Fibroblast of lung (primary cell): ENCODE data around the gene XRRA1. TPM values are rescaled to one million over a fixed set of nuclear protein-coding genes. Genes with fewer than 3 reads are reported as not detected.

ENCODE experiments used
- DNase-seq, 2 donors: peaks; one replicate each; pipeline versions ENCODE4 v3.0.0 to v3.0.0-alpha.2; 2010; ENCODE audit warnings: low read depth in 2 of 2
- H2AFZ ChIP-seq: 2 replicates; pipeline ENCODE4 v1.5.1; 2012; ENCODE audit warnings: low read length, control low read depth, inconsistent platforms
- H3K27ac ChIP-seq: 2 replicates; pipeline ENCODE4 v1.5.1; 2011; ENCODE audit warnings: low read length, control low read depth; ENCODE audit not compliant: insufficient read depth
- H3K27me3 ChIP-seq: 2 replicates; pipeline ENCODE4 v1.5.1; 2011; ENCODE audit warnings: mild to moderate bottlenecking, low read length; ENCODE audit not compliant: control insufficient read depth, insufficient read depth
- H3K36me3 ChIP-seq: 2 replicates; pipeline ENCODE4 v1.5.1; 2011; ENCODE audit warnings: low read length; ENCODE audit not compliant: control insufficient read depth, insufficient read depth
- H3K4me1 ChIP-seq: 2 replicates; pipeline ENCODE4 v1.5.1; 2011; ENCODE audit warnings: low read length; ENCODE audit not compliant: control insufficient read depth, insufficient read depth; ENCODE audit errors: extremely low read depth
- H3K4me2 ChIP-seq: 2 replicates; pipeline ENCODE4 v1.5.1; 2011; ENCODE audit warnings: low read length, control low read depth; ENCODE audit not compliant: insufficient read depth; ENCODE audit errors: extremely low read depth
- H3K4me3 ChIP-seq, 4 experiments: fragments of 200-600 bp in 1 of 4; sonication (generic) in 1 of 4; replicated peaks in 1 of 4; 2 replicates each; pipeline ENCODE4 v1.5.1; 2011 to 2016; ENCODE audit warnings: low read length in 4 of 4, low read depth in 3 of 4, mild to moderate bottlenecking in 3 of 4, control low read depth in 2 of 4, inconsistent platforms in 1 of 4, mixed read lengths in 1 of 4; ENCODE audit not compliant: insufficient read depth in 1 of 4; ENCODE audit errors: control extremely low read depth in 1 of 4
- H3K79me2 ChIP-seq: 2 replicates; pipeline ENCODE4 v1.5.1; 2012; ENCODE audit warnings: mild to moderate bottlenecking, low read length, inconsistent platforms; ENCODE audit not compliant: control insufficient read depth, insufficient read depth
- H3K9ac ChIP-seq: 2 replicates; pipeline ENCODE4 v1.5.1; 2011; ENCODE audit warnings: mild to moderate bottlenecking, low read length, control low read depth; ENCODE audit not compliant: insufficient read depth
- H3K9me3 ChIP-seq: 2 replicates; pipeline ENCODE4 v1.5.1; 2012; ENCODE audit warnings: low read depth, low read length; ENCODE audit not compliant: control insufficient read depth, insufficient read depth
- H4K20me1 ChIP-seq: 2 replicates; pipeline ENCODE4 v1.5.1; 2011; ENCODE audit warnings: low read length; ENCODE audit not compliant: control insufficient read depth, insufficient read depth; ENCODE audit errors: extremely low read depth
- CTCF ChIP-seq, 2 donors: IDR thresholded peaks in 1 of 2; conservative IDR thresholded peaks in 1 of 2; 1 replicate in 1 of 2; 2 replicates in 1 of 2; pipeline ENCODE4 v1.5.1; 2011 to 2012; ENCODE audit warnings: low read length in 2 of 2, control low read depth in 1 of 2, inconsistent platforms in 1 of 2, low read depth in 1 of 2, mild to moderate bottlenecking in 1 of 2
- EZH2 ChIP-seq: IDR thresholded peaks from 2 replicates; pipeline ENCODE4 v1.5.1; 2012; ENCODE audit warnings: low read length, control low read depth, mild to moderate bottlenecking; ENCODE audit errors: missing control alignments
- polyA plus RNA-seq, 2 donors: library from polyadenylated mRNA; depleted of rRNA in 1 of 2; stranded (reverse) in 1 of 2; unstranded in 1 of 2; fragments of >200 nt; gene quantifications; 2 replicates each; pipeline ENCODE4 v1.2.1, GENCODE V29; 2011 to 2012; ENCODE audit warnings: missing spikeins in 1 of 2
- total RNA-seq: library from RNA; depleted of rRNA; stranded (reverse); fragments of >200 nt; gene quantifications from 2 replicates; pipeline ENCODE4 v1.2.1, GENCODE V29; 2014

The XRRA1 gene
- total and polyA plus RNA-seq, 2 donors (not counting 1 experiment from before 2014, with no cell fraction given), result 5.0 to 8.6 TPM

- H3K79me2 ChIP-seq, result no peaks in the 10 kb centered on the region
- no peaks in the 10 kb centered on the region for H3K27me3 ChIP-seq
- no peak overlapping the region for H3K4me2 ChIP-seq
- H3K27ac ChIP-seq, result no peak overlapping the region
- no peak overlapping the region for H3K4me3 ChIP-seq
- no peak overlapping the region for H2AFZ ChIP-seq
- H3K4me1 ChIP-seq, result no peaks in the 10 kb centered on the region
- H3K9me3 ChIP-seq, result peaks cover 2% of the 10 kb centered on the region
- H3K9ac ChIP-seq, result no peak overlapping the region
- peaks cover 2% of the 10 kb centered on the region for H3K36me3 ChIP-seq
- TF ChIP-seq CTCF (conservative IDR thresholded peaks at IDR 0.05 in 1 of 2, IDR thresholded peaks at IDR 0.05 in 1 of 2; ENCODE audit: low read depth in 1 of 2, low read length in 2 of 2) (no peak), EZH2 (no peak)
- H4K20me1 ChIP-seq, result no peaks in the 10 kb centered on the region
- DNase-seq, result peak in 1 of 2 donors; percentile 30
Measured at GRCh38 chr11:74871037-74871436, 77.9 kb downstream of the XRRA1 start.

GRCh38 chr11:74870485-74870884 is 78.4 kb downstream of the XRRA1 start:
- Histone ChIP-seq H3K4me1 (no peaks in the 10 kb centered on the region), H3K27ac (no peak overlapping the region), H3K27me3 (no peaks in the 10 kb centered on the region), H3K4me2 (no peak overlapping the region), H2AFZ (no peak overlapping the region), H3K9me3 (peaks cover 2% of the 10 kb centered on the region), H3K36me3 (peaks cover 2% of the 10 kb centered on the region), H3K79me2 (no peaks in the 10 kb centered on the region), H3K4me3 (no peak overlapping the region), H4K20me1 (no peaks in the 10 kb centered on the region), H3K9ac (no peak overlapping the region)
- peak; percentile 24 to 53 for TF ChIP-seq CTCF (conservative IDR thresholded peaks at IDR 0.05 in 1 of 2, IDR thresholded peaks at IDR 0.05 in 1 of 2; ENCODE audit: low read depth in 1 of 2, low read length in 2 of 2)
- no peak for TF ChIP-seq EZH2
- peak; percentile 35 to 73 for DNase-seq

GRCh38 chr11:74866557-74866956 is 82.3 kb downstream of the XRRA1 start:
- no peak overlapping the region for H2AFZ ChIP-seq
- H3K9me3 ChIP-seq, result peaks cover 2% of the 10 kb centered on the region
- H4K20me1 ChIP-seq, result no peaks in the 10 kb centered on the region
- H3K4me3 ChIP-seq, result no peak overlapping the region
- no peak overlapping the region for H3K4me2 ChIP-seq
- no peaks in the 10 kb centered on the region for H3K36me3 ChIP-seq
- H3K79me2 ChIP-seq, result no peaks in the 10 kb centered on the region
- H3K27ac ChIP-seq, result no peak overlapping the region
- no peaks in the 10 kb centered on the region for H3K27me3 ChIP-seq
- TF ChIP-seq EZH2 (no peak), CTCF (conservative IDR thresholded peaks at IDR 0.05 in 1 of 2, IDR thresholded peaks at IDR 0.05 in 1 of 2; ENCODE audit: low read depth in 1 of 2, low read length in 2 of 2) (no peak)
- H3K9ac ChIP-seq, result no peak overlapping the region
- no peak for DNase-seq
- no peaks in the 10 kb centered on the region for H3K4me1 ChIP-seq
